ENCODE data around the gene GPX5. TPM values are rescaled to one million over a fixed set of nuclear protein-coding genes. Genes with fewer than 3 reads are reported as not detected.

Gene GPX5
- total RNA-seq, result not detected

GRCh38 chr6:28525496-28526039, at the start of gene GPX5:
Gene GPX5, plus strand, starts transcription at chr6:28525881. Its CDS starts 133 bp downstream, at chr6:28526014.
- H3K27me3 ChIP-seq, result no peaks in the 10 kb centered on the region
- no peaks in the 10 kb centered on the region for H3K36me3 ChIP-seq
- no peaks in the 10 kb centered on the region for H3K9me3 ChIP-seq
- TF ChIP-seq POLR2AphosphoS5 (IDR thresholded peaks at IDR 0.05; ENCODE audit: insufficient read depth in 1 of 2, low read depth in 1 of 2), result no peak
- TF ChIP-seq CTCF (IDR thresholded peaks at IDR 0.05), result no peak
- TF ChIP-seq POLR2A (IDR thresholded peaks at IDR 0.05), result no peak
- intact Hi-C loops (cut with DNase I), result no loop called here
- H3K4me1 ChIP-seq, result no peaks in the 10 kb centered on the region
- DNase-seq (ENCODE audit: extremely low spot score in 2 of 2), result no peak
- no peak within 1 kb of the TSS for H3K4me3 ChIP-seq
- H3K27ac ChIP-seq, result no peak within 1 kb of the TSS

GRCh38 chr6:28478518-28478917, 47.2 kb upstream of the GPX5 start:
- no peaks in the 10 kb centered on the region for H3K9me3 ChIP-seq
- no peak overlapping the region for H3K27ac ChIP-seq
- no peak overlapping the region for H3K4me3 ChIP-seq
- DNase-seq (ENCODE audit: extremely low spot score in 2 of 2), result no peak
- TF ChIP-seq CTCF (IDR thresholded peaks at IDR 0.05) (no peak), POLR2AphosphoS5 (IDR thresholded peaks at IDR 0.05; ENCODE audit: insufficient read depth in 1 of 2, low read depth in 1 of 2) (no peak), POLR2A (IDR thresholded peaks at IDR 0.05) (no peak)
- H3K36me3 ChIP-seq, result no peaks in the 10 kb centered on the region
- no peaks in the 10 kb centered on the region for H3K4me1 ChIP-seq
- no peaks in the 10 kb centered on the region for H3K27me3 ChIP-seq
- intact Hi-C loops (cut with DNase I), result no loop called here

GRCh38 chr6:28480253-28480932, 45.3 kb upstream of the GPX5 start:
- H3K9me3 ChIP-seq, result no peaks in the 10 kb centered on the region
- H3K27me3 ChIP-seq, result no peaks in the 10 kb centered on the region

DNA sequence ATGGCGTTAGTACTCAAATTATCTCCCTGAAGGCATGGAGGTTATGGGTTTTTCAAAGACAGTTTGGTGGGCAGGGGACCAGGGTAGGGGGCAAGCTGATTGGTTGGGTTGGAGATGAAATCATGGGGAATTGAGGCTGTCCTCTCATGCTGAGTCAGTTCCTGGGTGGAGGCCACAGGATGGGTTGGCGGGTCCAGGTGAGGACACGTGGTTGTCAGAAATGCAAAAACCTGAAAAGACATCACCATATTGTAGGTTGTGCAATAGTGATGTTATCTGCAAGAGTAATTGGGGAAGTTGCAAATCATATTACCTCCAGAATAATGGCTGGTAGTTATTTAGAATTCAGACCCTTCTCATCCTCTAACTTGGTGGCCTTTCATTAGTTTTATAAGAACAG, 40.2 kb upstream of the GPX5 start:
- DNase-seq (ENCODE audit: extremely low spot score in 2 of 2), result no peak

More at GRCh38 chr6:28480253-28480932, 45.3 kb upstream of the GPX5 start:
- no peaks in the 10 kb centered on the region for H3K36me3 ChIP-seq
- H3K27ac ChIP-seq, result no peak overlapping the region
- no peak overlapping the region for H3K4me3 ChIP-seq
- no peaks in the 10 kb centered on the region for H3K4me1 ChIP-seq
- no peak for DNase-seq (ENCODE audit: extremely low spot score in 2 of 2)
- no peak for TF ChIP-seq POLR2A (IDR thresholded peaks at IDR 0.05)
- TF ChIP-seq CTCF (IDR thresholded peaks at IDR 0.05), result no peak
- intact Hi-C loops (cut with DNase I), result no loop called here

More for the DNA sequence above, 40.2 kb upstream of the GPX5 start:
- intact Hi-C loops (cut with DNase I), result no loop called here
- Histone ChIP-seq H3K27me3 (no peaks in the 10 kb centered on the region), H3K36me3 (no peaks in the 10 kb centered on the region), H3K4me3 (no peak overlapping the region), H3K9me3 (no peaks in the 10 kb centered on the region), H3K27ac (no peak overlapping the region), H3K4me1 (no peaks in the 10 kb centered on the region)
- TF ChIP-seq CTCF (IDR thresholded peaks at IDR 0.05), result no peak
- no peak for TF ChIP-seq POLR2AphosphoS5 (IDR thresholded peaks at IDR 0.05; ENCODE audit: insufficient read depth in 1 of 2, low read depth in 1 of 2)
- TF ChIP-seq POLR2A (IDR thresholded peaks at IDR 0.05), result no peak

Data from vagina (tissue), 2 donors.